H1 (cell line): ENCODE data around the gene CHEK2. TPM values are rescaled to one million over a fixed set of nuclear protein-coding genes. Genes with fewer than 3 reads are reported as not detected.

ENCODE experiments used
- CTCF ChIA-PET: fragments of 300-600 bp; sonication (Branson Sonifier 250); formaldehyde crosslinking; loops from one replicate; lab custom pipeline; 2021; ENCODE audit not compliant: partially characterized antibody; lab: Charles Lee
- POLR2A ChIA-PET: fragments of 300-600 bp; sonication (Branson Sonifier 250); formaldehyde crosslinking; loops from one replicate; lab custom pipeline; 2021; ENCODE audit warnings: inconsistent platforms; ENCODE audit not compliant: partially characterized antibody; lab: Charles Lee
- DNase-seq, 2 experiments: peaks; one replicate each; pipeline versions ENCODE4 v3.0.0 to v3.0.0-alpha.2; 2010 to 2022; ENCODE audit warnings: low spot score in 2 of 2, low read depth in 1 of 2, mixed read lengths in 1 of 2
- FAIRE-seq: peaks from 2 replicates; lab custom pipeline; 2011; peaks lifted over from hg19 to GRCh38; lab: Jason Lieb, UNC
- H2AFZ ChIP-seq: 2 replicates; pipeline ENCODE4 v1.8.1; 2012; ENCODE audit warnings: low read length, inconsistent platforms
- H2AK5ac ChIP-seq: 2 replicates; pipeline ENCODE4 v1.6.1; 2013; ENCODE audit warnings: low read depth, low read length
- H2BK120ac ChIP-seq: replicated peaks from 2 replicates; pipeline ENCODE3; 2013; ENCODE audit warnings: low read depth, low read length, inconsistent platforms
- H2BK12ac ChIP-seq: 2 replicates; pipeline ENCODE4 v1.6.1; 2013; ENCODE audit warnings: low read depth, low read length
- H2BK15ac ChIP-seq: 2 replicates; pipeline ENCODE4 v1.6.1; 2013; ENCODE audit warnings: low read length
- H2BK20ac ChIP-seq: 2 replicates; pipeline ENCODE4 v1.6.1; 2013; ENCODE audit warnings: low read length
- H2BK5ac ChIP-seq: 2 replicates; pipeline ENCODE4 v1.6.1; 2013; ENCODE audit warnings: low read depth, low read length
- H3K14ac ChIP-seq: 2 replicates; pipeline ENCODE4 v1.6.1; 2013; ENCODE audit warnings: inconsistent platforms; ENCODE audit not compliant: insufficient read length
- H3K18ac ChIP-seq: 2 replicates; pipeline ENCODE4 v1.6.1; 2013; ENCODE audit warnings: low read length; ENCODE audit errors: extremely low read depth
- H3K23ac ChIP-seq: 2 replicates; pipeline ENCODE4 v1.6.1; 2013; ENCODE audit warnings: inconsistent platforms; ENCODE audit not compliant: insufficient read length
- H3K23me2 ChIP-seq: 2 replicates; pipeline ENCODE4 v1.6.1; 2013; ENCODE audit warnings: low read depth, low read length
- H3K27ac ChIP-seq: 2 replicates; pipeline ENCODE4 v1.6.1; 2011; ENCODE audit warnings: low read depth, low read length, inconsistent platforms
- H3K27me3 ChIP-seq, 4 experiments: replicated peaks in 1 of 4; 1 replicate in 1 of 4; 2 replicates in 3 of 4; pipeline versions ENCODE4 v1.6.1 to v1.8.1; 2011 to 2013; ENCODE audit warnings: low read length in 3 of 4, mild to moderate bottlenecking in 3 of 4, inconsistent platforms in 2 of 4, mixed read lengths in 2 of 4, moderate library complexity in 1 of 4; ENCODE audit not compliant: control insufficient read depth in 3 of 4, insufficient read depth in 3 of 4; ENCODE audit errors: extremely low read depth in 1 of 4
- H3K36me3 ChIP-seq, 4 experiments: 2 replicates each; pipeline versions ENCODE4 v1.6.1 to v1.8.1; 2011 to 2013; ENCODE audit warnings: mild to moderate bottlenecking in 4 of 4, low read length in 3 of 4, moderate library complexity in 2 of 4, control low read depth in 1 of 4, inconsistent platforms in 1 of 4; ENCODE audit not compliant: insufficient read depth in 4 of 4, control insufficient read depth in 2 of 4
- H3K4ac ChIP-seq: replicated peaks from 2 replicates; pipeline ENCODE3; 2013; ENCODE audit warnings: low read length, low read depth, mixed read lengths, inconsistent platforms; ENCODE audit not compliant: insufficient read length
- H3K4me1 ChIP-seq, 4 experiments: replicated peaks in 1 of 4; 1 replicate in 1 of 4; 2 replicates in 3 of 4; pipeline versions ENCODE4 v1.6.1 to v1.8.1; 2011 to 2013; ENCODE audit warnings: low read length in 3 of 4, inconsistent platforms in 2 of 4, mixed read lengths in 1 of 4; ENCODE audit not compliant: insufficient read depth in 4 of 4, control insufficient read depth in 3 of 4
- H3K4me2 ChIP-seq, 2 experiments: 2 replicates each; pipeline versions ENCODE4 v1.6.1 to v1.8.1; 2011 to 2013; ENCODE audit warnings: low read depth in 2 of 2, low read length in 2 of 2, control low read depth in 1 of 2, inconsistent platforms in 1 of 2, mild to moderate bottlenecking in 1 of 2; ENCODE audit not compliant: insufficient read depth in 1 of 2
- H3K4me3 ChIP-seq, 4 experiments: fragments of 200-600, 300-600 bp in 1 of 4; sonication (generic), shearing (Covaris generic), sonication (Bioruptor Twin) in 1 of 4; 2 replicates each; pipeline versions ENCODE4 v1.5.1 to v1.8.1; 2011 to 2016; ENCODE audit warnings: low read length in 4 of 4, low read depth in 3 of 4, control low read depth in 2 of 4, inconsistent platforms in 2 of 4, mild to moderate bottlenecking in 2 of 4, mixed read lengths in 1 of 4, moderate library complexity in 1 of 4; ENCODE audit not compliant: insufficient read depth in 2 of 4; ENCODE audit errors: extremely low read depth in 1 of 4
- H3K56ac ChIP-seq: replicated peaks from 2 replicates; pipeline ENCODE3; 2013; ENCODE audit warnings: low read depth, mild to moderate bottlenecking, mixed read lengths, low read length, inconsistent platforms; ENCODE audit not compliant: insufficient read length
- H3K79me1 ChIP-seq: 2 replicates; pipeline ENCODE4 v1.6.1; 2013; ENCODE audit warnings: low read depth, low read length, control low read depth
- H3K79me2 ChIP-seq, 2 experiments: 2 replicates each; pipeline versions ENCODE4 v1.6.1 to v1.8.1; 2012 to 2013; ENCODE audit warnings: low read length in 2 of 2, mild to moderate bottlenecking in 2 of 2, inconsistent platforms in 1 of 2; ENCODE audit not compliant: insufficient read depth in 2 of 2, control insufficient read depth in 1 of 2
- H3K9ac ChIP-seq, 4 experiments: replicated peaks in 1 of 4; 1 replicate in 1 of 4; 2 replicates in 3 of 4; pipeline versions ENCODE4 v1.6.1 to v1.8.1; 2011 to 2013; ENCODE audit warnings: low read depth in 3 of 4, low read length in 3 of 4, control low read depth in 2 of 4, mild to moderate bottlenecking in 2 of 4, moderate library complexity in 2 of 4, inconsistent platforms in 1 of 4; ENCODE audit errors: extremely low read depth in 1 of 4
- H3K9me3 ChIP-seq, 2 experiments: 2 replicates each; pipeline versions ENCODE4 v1.6.1 to v1.8.1; 2012 to 2013; ENCODE audit warnings: mild to moderate bottlenecking in 2 of 2, moderate library complexity in 2 of 2, control low read depth in 1 of 2, inconsistent platforms in 1 of 2, low read depth in 1 of 2, low read length in 1 of 2, mixed read lengths in 1 of 2; ENCODE audit not compliant: insufficient read depth in 2 of 2
- H4K20me1 ChIP-seq, 2 experiments: replicated peaks in 1 of 2; 2 replicates each; pipeline versions ENCODE3 to v1.8.1; 2011 to 2013; ENCODE audit warnings: inconsistent platforms in 2 of 2, low read length in 2 of 2, mild to moderate bottlenecking in 1 of 2; ENCODE audit not compliant: insufficient read depth in 2 of 2, control insufficient read depth in 1 of 2
- H4K5ac ChIP-seq: 2 replicates; pipeline ENCODE4 v1.6.1; 2013; ENCODE audit warnings: low read length, low read depth, mixed read lengths, inconsistent platforms; ENCODE audit not compliant: insufficient read length
- H4K8ac ChIP-seq: 2 replicates; pipeline ENCODE4 v1.8.0; 2013; ENCODE audit warnings: mild to moderate bottlenecking, moderate library complexity, low read length, inconsistent platforms; ENCODE audit not compliant: insufficient read depth; ENCODE audit errors: extremely low read depth
- H4K91ac ChIP-seq: replicated peaks from 2 replicates; pipeline ENCODE3; 2013; ENCODE audit warnings: low read length, mixed read lengths, inconsistent platforms; ENCODE audit not compliant: insufficient read length
- BRCA1 ChIP-seq: IDR thresholded peaks from 2 replicates; pipeline ENCODE4 v1.6.1; 2012; ENCODE audit warnings: low read depth, low read length, improper control_type of control experiment
- CEBPB ChIP-seq: IDR thresholded peaks from 2 replicates; pipeline ENCODE4 v1.6.1; 2012; ENCODE audit warnings: low read depth, low read length
- CREB1 ChIP-seq: IDR thresholded peaks from 2 replicates; pipeline ENCODE4 v1.6.1; 2012; ENCODE audit warnings: inconsistent platforms
- EZH2 ChIP-seq: fragments of 200-600 bp; sonication (generic); IDR thresholded peaks from 2 replicates; pipeline ENCODE4 v1.7.1; 2012; ENCODE audit warnings: low read depth, mild to moderate bottlenecking, moderate library complexity, low read length, inconsistent platforms; ENCODE audit not compliant: severe bottlenecking
- JUND ChIP-seq: IDR thresholded peaks from 2 replicates; pipeline ENCODE4 v1.6.1; 2011; ENCODE audit warnings: mild to moderate bottlenecking, improper control_type of control experiment, low read length
- KDM4A ChIP-seq: IDR thresholded peaks from one replicate; pipeline ENCODE4 v1.7.1; 2012; ENCODE audit warnings: low read depth, mild to moderate bottlenecking, moderate library complexity, low read length, inconsistent platforms; ENCODE audit not compliant: severe bottlenecking
- SAP30 ChIP-seq: fragments of 300-600 bp; sonication (generic); IDR thresholded peaks from 2 replicates; pipeline ENCODE4 v1.7.1; 2012; ENCODE audit warnings: low read length, moderate library complexity, mild to moderate bottlenecking, inconsistent platforms; ENCODE audit not compliant: insufficient read depth, insufficient replicate concordance
- SP4 ChIP-seq: IDR thresholded peaks from 2 replicates; pipeline ENCODE4 v1.6.1; 2012; ENCODE audit warnings: low read length, inconsistent platforms
- SUZ12 ChIP-seq: fragments of 200-600 bp; sonication (generic); IDR thresholded peaks from 2 replicates; pipeline ENCODE4 v1.6.1; 2012; ENCODE audit warnings: mild to moderate bottlenecking, inconsistent platforms, low read length, moderate library complexity, mixed read lengths
- YY1 ChIP-seq: IDR thresholded peaks from 2 replicates; pipeline ENCODE4 v1.6.1; 2011; ENCODE audit warnings: low read depth, mild to moderate bottlenecking, low read length
- ZNF274 ChIP-seq: IDR thresholded peaks from 2 replicates; pipeline ENCODE4 v1.7.0; 2012; ENCODE audit warnings: low read length, borderline replicate concordance; ENCODE audit errors: extremely low read depth
- WGBS, 2 experiments: shearing (Covaris generic) in 1 of 2; methylation state at CpG; one replicate each; pipeline versions ENCODE4 v1.1.6 to v1.1.7; 2013 to 2015; ENCODE audit warnings: low lambda C conversion rate in 2 of 2, mixed read lengths in 2 of 2, inconsistent platforms in 1 of 2, low coverage in 1 of 2, missing lambda C conversion rate in 1 of 2; ENCODE audit not compliant: insufficient replicate concordance in 2 of 2, insufficient coverage in 1 of 2, insufficient read length in 1 of 2; ENCODE audit errors: extremely low coverage in 1 of 2, missing lambda C conversion rate in 1 of 2; 5-methylcytosine and 5-hydroxymethylcytosine counted together
- polyA plus RNA-seq, 7 experiments: library from polyadenylated mRNA; depleted of rRNA in 3 of 7; stranded (reverse) in 5 of 7; unstranded in 2 of 7; fragments of >200 nt in 5 of 7; fragments of 200-250 nt in 2 of 7; gene quantifications; 1 replicate in 5 of 7; 2 replicates in 1 of 7; 4 replicates in 1 of 7; pipeline versions ENCODE4 v1.2.1 to v1.2.3, GENCODE V29; 2011 to 2013; ENCODE audit warnings: missing spikeins in 2 of 7, mixed read lengths in 2 of 7
- total RNA-seq: library from RNA; stranded (reverse); fragmentation: NEBNext Ultra II Directional; extraction: Animal tissue kit (Norgen Biotek cat#: 25700); gene quantifications from 2 replicates; pipeline ENCODE4 v1.2.1, GENCODE V29; 2021

The CHEK2 gene
- total and polyA plus RNA-seq, 2 of the 8 experiments (the other 6 are each of a cell fraction or from before 2014, with no cell fraction given): 74.9 to 89.5 TPM

GRCh38 chr22:28779833-28780232, 38.2 kb upstream of the CHEK2 start:
- H3K4me1 ChIP-seq: no peaks in the 10 kb centered on the region
- ChIA-PET CTCF (interaction anchor here (0.5 to 0.7 kb wide), 2 partner anchors 10 to 264 kb away, joined by 3 to 4 read pairs; no protein-coding TSS in a partner anchor), POLR2A (interaction anchor here (1.0 to 2.9 kb wide), 3 partner anchors 15 to 39 kb away, joined by 3 to 13 read pairs (median 3); partner anchors contain the start of gene CHEK2)
- H4K20me1 ChIP-seq: peaks cover 2 to 6% of the 10 kb centered on the region in 2 experiments
- H3K18ac ChIP-seq: no peak overlapping the region
- no peak overlapping the region for H2BK20ac ChIP-seq
- DNase-seq (no peak), FAIRE-seq (no peak)
- no peak overlapping the region for H3K4me2 ChIP-seq
- WGBS, 2 experiments: 94% methylated on average over 5 of the region's 5 CpGs; no CpG with 5 or more reads in 1 of the 2 experiments
- no peaks in the 10 kb centered on the region for H3K27me3 ChIP-seq
- no peak overlapping the region for H4K91ac ChIP-seq
- no peak overlapping the region for H2AK5ac ChIP-seq
- H3K36me3 ChIP-seq: peaks cover 9 to 52% (median 27%) of the 10 kb centered on the region in 4 experiments
- H2BK12ac ChIP-seq: no peak overlapping the region
- H3K9me3 ChIP-seq: no peaks in the 10 kb centered on the region
- TF ChIP-seq CREB1: no peak
- no peak for TF ChIP-seq SAP30
- TF ChIP-seq CEBPB: no peak
- no peak for TF ChIP-seq EZH2
- TF ChIP-seq ZNF274: no peak
- TF ChIP-seq YY1: no peak
- TF ChIP-seq JUND: no peak
- TF ChIP-seq SP4: no peak
- TF ChIP-seq BRCA1: no peak
- TF ChIP-seq KDM4A: no peak
- TF ChIP-seq SUZ12: no peak
- H3K4ac ChIP-seq: no peak overlapping the region
- H2BK120ac ChIP-seq: no peak overlapping the region
- no peak overlapping the region for H2BK5ac ChIP-seq
- no peak overlapping the region for H3K56ac ChIP-seq
- H4K5ac ChIP-seq: no peak overlapping the region
- no peaks in the 10 kb centered on the region for H3K23me2 ChIP-seq
- no peak overlapping the region for H4K8ac ChIP-seq
- H2BK15ac ChIP-seq: no peak overlapping the region
- H2AFZ ChIP-seq: no peak overlapping the region
- H3K14ac ChIP-seq: no peak overlapping the region
- no peak overlapping the region for H3K9ac ChIP-seq
- no peaks in the 10 kb centered on the region; the same call in 1 of the 2 replicates for H3K79me1 ChIP-seq
- no peak overlapping the region for H3K4me3 ChIP-seq
- no peak overlapping the region for H3K27ac ChIP-seq
- no peak overlapping the region for H3K23ac ChIP-seq
- peaks cover 0 to 26% of the 10 kb centered on the region in 2 experiments; a peak in 2 of 4 replicates for H3K79me2 ChIP-seq
